ENCODE measurements around the gene ZNF594.
"Not testable (repeated sequence)": the region's sequence is repeated elsewhere in the genome, so short reads cannot be mapped to it uniquely, and the experiment has no call there.

The ZNF594 gene

DNA sequence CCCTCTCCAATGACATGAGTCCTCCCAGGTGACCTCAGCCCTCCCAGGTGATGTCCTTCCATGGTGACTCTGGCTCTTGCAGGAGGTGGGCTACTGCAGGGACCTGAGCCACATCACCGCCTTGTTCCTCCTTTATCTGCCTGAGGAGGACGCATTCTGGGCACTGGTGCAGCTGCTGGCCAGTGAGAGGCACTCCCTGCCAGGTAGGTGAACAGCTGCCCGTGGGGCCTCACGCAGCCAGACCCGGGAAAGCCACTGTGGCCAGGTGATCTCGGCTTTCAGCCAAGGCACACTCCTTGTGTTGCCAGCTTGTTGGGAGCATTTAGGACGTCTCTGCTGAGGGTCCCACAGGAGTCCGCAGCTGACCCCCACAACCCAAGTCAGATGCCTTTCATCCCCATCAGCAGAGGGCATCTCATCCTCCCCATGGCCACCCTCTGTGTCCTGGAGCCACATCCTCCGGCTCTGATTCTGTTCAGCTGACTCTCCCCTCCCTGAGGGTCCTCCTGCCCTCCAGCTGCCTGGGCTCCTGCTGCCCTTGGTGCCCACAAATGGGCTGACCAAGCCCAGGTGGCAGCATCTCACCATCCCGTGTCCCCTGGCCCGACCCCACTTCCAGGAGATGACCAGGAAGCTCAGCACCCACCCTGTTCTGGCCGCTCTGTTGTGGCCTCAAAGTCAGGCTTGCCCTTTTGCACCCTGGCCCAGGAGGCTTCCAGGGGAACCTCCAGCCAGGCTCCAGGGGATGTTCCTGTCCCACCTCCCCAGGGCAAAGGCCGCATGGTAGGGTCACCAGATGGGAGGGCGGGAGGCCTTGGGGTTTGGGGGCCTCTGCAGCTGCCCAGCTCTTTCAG lies 55.7 kb downstream of the ZNF594 start:
- no peak for DNase-seq

DNA sequence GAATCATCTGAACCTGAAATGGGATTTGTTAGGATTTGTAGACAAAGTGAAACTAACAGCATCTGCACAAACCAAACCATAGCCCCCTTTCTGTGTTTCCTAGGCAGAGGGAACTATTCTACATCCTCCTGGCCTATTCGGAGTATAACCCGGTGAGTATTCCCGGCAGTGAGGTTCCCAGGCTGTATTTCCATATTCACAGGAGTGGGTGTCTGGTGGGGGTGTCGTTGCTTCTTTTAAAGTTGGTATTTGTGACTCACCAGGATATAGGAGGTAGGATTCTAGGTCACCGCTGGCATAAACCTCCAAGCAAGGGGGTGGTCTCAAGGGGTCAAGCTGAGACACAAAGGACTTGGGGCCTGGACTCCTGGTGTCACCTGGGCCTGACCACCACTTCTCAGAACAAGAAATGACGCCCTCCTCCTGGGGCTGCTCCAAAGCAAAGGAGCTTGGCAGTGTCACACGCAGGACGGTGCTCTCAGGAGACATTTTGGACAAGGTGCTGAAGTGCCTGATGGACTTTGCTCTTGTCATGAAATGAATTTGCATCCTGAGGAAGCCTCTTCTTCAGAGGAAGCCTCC lies 56.4 kb downstream of the ZNF594 start:
- not testable (repeated sequence) for DNase-seq

DNA sequence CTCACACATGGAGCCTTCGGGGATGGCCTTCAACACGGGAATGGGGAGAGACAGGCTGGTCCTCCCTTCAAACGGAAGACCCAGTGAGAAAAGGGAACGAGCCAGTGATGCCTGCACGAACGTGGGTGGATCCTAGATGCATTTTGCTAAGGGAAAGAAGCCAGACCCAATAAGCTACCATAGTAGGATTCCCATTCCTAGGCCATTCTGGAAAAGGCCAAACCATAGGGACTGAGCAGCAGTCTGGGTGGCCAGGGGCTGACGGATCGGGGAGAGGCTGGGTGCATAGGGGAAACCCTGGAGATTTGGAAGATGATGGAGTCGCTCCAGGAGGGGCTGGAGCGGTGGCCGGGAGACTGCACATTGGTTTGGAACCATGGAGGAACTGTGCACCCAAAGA lies 57.1 kb downstream of the ZNF594 start:
- DNase-seq = not testable (repeated sequence)

DNA sequence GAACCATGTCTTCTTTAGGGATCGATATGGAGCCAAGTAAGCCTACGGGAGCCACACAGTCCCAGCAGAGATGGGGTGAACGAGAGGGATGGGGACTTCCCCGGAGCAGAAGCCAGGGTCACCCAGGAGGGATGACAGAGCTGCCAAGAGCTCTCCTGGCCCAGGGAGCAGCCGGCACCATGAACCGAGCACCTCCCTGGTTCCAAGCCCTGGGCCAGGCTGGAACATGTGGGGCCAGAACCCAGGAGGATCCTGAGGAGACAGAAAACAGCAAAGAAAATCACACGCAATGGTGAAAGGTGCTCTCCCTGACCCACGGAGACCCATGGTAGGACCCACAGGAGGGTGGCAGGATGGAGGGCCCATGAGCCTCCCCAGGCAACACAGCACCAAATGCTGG lies 57.7 kb downstream of the ZNF594 start:
- DNase-seq = not testable (repeated sequence)

DNA sequence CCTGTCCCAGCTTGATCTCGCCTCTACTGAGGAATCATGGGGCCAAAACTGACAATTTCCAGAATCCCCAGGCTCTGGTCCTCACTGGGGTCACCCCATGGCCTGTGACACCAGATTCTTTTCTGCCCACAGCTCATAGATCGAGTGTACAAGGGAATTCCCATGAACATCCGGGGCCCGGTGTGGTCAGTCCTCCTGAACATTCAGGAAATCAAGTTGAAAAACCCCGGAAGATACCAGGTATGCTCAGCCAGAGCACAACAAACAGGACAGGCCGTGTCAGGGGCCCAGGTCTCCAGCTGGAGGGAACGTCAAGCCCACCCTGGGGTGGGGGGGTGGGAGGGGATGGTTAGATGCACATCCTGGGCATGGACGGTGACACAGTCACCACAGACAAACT lies 58.4 kb downstream of the ZNF594 start:
- DNase-seq = no peak

DNA sequence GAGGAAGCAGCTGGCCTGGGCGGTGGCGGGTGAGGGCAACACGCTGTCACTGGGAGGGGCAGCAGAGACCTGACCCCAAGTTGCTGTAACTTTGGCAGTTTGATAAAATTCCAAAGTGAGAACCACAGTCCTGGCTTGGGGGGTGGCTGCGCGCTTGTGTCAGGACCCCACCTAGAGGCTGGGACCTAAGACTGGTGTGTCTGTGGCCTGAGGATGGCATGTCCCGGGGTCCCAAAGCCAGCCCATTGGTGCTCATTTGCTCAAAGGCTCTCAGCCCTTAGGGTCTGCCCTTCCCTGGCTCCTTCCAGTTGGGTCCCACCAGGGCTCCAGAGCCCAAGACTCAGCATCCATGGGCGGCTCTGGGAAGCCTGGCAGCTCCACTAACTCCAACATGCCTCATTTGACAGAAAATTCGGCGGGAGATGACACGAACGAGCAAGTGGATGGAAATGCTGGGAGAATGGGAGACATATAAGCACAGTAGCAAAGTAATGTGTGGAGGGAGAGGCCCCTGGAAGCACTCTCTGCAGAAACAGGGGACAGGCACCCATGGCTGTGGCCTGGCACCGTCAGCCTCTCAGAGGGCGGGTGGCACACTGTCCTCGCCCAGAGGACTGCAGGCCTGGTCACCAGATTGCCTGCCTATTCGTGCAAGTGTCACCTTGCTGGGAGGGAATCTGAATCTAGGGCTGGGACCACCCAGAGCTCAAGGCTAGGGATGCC lies 59.0 kb downstream of the ZNF594 start:
- not testable (repeated sequence) for DNase-seq

DNA sequence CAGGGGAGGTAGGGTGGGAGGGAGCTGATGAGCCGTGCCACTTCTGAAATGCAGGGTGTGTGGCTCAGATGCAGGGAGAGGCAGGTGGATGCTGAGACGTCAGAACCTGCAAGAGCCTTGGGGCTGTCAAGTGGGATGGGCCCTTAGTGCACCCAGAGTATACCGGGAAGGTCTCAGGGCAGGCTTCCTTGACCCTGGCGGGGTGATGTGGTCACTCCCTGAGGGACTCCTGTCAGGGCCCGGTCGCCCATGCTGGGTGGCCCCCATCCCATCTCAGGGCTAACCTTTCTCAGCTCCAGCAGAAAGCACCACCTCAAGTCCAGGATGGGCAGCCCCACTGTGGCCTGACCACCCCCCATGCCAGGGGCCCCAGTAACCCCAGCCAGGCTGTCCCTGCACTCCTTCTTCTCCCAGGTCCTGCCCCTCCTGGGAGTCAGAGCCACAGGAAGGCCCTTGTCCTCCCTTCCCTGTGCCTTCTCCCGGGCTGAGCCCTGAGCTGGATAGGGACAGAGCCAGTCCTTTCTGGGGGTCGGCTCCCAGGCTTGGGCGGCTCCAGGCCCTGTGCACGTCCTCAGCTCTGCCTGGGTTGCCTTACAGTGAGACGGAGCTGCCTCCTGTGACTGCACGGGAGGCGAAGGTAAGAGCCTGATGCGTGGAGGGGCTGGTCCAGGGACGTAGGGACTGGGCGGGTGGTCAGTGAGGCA lies 59.7 kb downstream of the ZNF594 start:
- DNase-seq = not testable (repeated sequence)

DNA sequence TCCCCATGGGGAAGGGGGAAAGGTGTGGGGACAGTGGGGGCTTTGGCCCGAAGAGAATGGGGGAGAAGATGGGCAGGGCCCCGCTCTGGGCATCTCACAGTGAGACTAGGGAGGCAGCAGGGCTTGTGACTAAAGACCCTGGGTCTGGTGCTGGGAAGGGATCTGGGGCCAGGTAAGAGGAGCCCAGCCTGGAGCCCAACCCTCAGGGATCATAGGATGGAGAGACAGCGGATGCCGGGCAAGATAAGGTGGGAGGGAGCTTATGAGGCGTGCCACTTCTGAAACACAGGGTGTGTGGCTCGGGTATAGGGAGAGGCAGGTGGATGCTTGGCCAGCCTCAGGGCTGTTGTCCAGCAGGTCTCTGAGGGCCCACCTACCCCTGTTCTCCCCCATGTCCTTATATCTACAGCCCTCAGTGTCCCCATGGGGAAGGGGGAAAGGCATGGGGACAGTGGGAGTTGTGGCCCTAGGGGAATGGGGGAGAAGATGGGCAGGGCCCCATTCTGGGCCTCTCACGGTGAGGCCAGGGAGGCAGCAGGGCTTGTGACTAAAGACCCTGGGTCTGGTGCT lies 60.4 kb downstream of the ZNF594 start:
- DNase-seq = no peak

DNA sequence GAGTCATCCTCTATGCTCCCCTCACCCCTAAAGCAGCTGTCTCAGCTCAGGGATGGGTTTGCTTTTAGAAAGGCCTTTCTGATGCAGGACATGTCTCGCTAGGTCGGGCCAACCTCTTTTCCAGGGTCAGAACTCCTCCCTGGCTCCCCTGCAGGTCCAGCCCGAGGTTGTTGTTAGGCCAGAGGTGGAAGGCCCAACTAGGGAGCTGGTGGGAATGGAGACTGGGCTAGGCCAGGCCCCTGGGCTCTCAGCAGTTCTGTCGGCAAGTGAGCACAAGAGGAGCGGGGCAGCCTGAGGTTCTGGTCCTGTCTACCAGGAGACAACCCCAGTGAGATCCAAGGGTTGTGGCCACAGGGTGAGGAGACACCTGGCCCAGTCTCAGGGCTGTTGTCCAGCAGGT lies 61.0 kb downstream of the ZNF594 start:
- DNase-seq = not testable (repeated sequence)

DNA sequence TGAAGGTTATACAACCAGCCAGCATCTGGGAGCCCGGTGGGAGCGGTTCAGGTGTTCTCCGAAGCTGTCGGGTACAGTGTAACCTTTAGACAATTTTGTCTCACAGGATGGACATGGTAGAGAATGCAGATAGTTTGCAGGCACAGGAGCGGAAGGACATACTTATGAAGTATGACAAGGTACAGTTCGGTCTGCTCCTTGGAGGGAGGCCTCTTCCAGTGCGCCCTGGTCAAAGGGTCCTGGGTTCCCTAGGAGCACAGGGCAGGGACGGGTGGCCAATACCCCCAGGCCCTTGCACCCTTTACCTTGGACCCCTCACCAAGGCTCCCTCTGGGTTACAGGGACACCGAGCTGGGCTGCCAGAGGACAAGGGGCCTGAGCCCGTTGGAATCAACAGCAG lies 61.4 kb downstream of the ZNF594 start:
- not testable (repeated sequence) for DNase-seq

DNA sequence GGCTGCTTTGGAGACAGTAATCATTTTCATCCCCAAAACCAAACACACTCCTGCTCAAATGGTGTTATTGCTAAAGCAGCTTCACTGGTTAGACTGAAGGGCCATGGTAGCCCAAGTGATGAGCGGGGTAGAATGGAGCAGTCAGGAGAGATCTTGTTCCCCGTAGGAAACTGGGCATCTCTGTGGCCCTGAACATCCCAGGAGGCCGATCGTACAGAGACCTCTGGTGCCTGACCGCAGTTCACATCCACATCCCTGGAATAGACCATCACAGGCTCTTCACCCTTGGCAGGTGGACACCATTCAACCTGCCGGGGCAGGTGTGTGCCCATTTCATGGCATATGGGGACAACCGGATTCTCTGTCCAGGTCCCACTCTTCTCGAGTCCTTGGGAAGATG lies 61.9 kb downstream of the ZNF594 start:
- DNase-seq = not testable (repeated sequence)
